GM12878 (cell line): ENCODE data around the gene NAV2. TPM values are rescaled to one million over a fixed set of nuclear protein-coding genes. Genes with fewer than 3 reads are reported as not detected.

Source experiments
- ATF3 ChIP-seq: IDR thresholded peaks from 2 replicates; pipeline ENCODE4 v1.6.1; 2011; ENCODE audit warnings: low read depth, mild to moderate bottlenecking, low read length, moderate library complexity, borderline replicate concordance; ENCODE audit errors: extremely low read depth
- CBX5 ChIP-seq: sonication (generic); IDR thresholded peaks from 2 replicates; pipeline ENCODE4 v1.6.1; 2016; ENCODE audit warnings: low read depth, moderate library complexity, mild to moderate bottlenecking, inconsistent platforms
- GABPA ChIP-seq: IDR thresholded peaks from 2 replicates; pipeline ENCODE4 v1.6.1; 2014; ENCODE audit warnings: antibody characterized with exemption, low read depth, mild to moderate bottlenecking, inconsistent platforms
- SRF ChIP-seq, 2 experiments: IDR thresholded peaks; 2 replicates each; pipeline ENCODE4 v1.6.1; 2011; ENCODE audit warnings: low read depth in 2 of 2, low read length in 2 of 2, mild to moderate bottlenecking in 1 of 2, moderate library complexity in 1 of 2
- USF2 ChIP-seq: IDR thresholded peaks from 2 replicates; pipeline ENCODE4 v1.6.1; 2011; ENCODE audit warnings: low read depth, low read length, improper control_type of control experiment, borderline replicate concordance
- WRNIP1 ChIP-seq: IDR thresholded peaks from 2 replicates; pipeline ENCODE4 v1.6.1; 2011; ENCODE audit warnings: low read depth, low read length, improper control_type of control experiment, borderline replicate concordance
- YBX1 ChIP-seq: fragments of 450-650 bp; IDR thresholded peaks from 2 replicates; pipeline ENCODE4 v1.6.1; 2016; ENCODE audit warnings: antibody characterized with exemption
- ZBTB4 ChIP-seq: fragments of 450-650 bp; formaldehyde crosslinking; IDR thresholded peaks from 2 replicates; pipeline ENCODE4 v1.4.0; 2022; ENCODE audit warnings: mild to moderate bottlenecking, moderate library complexity
- ZNF24 ChIP-seq: fragments of 450-650 bp; IDR thresholded peaks from 2 replicates; pipeline ENCODE4 v1.6.1; 2017; ENCODE audit warnings: antibody characterized with exemption, mild to moderate bottlenecking
- ZNF592 ChIP-seq: fragments of 450-650 bp; IDR thresholded peaks from 2 replicates; pipeline ENCODE4 v1.6.1; 2017; ENCODE audit warnings: mild to moderate bottlenecking, moderate library complexity
- polyA plus RNA-seq, 11 experiments: library from polyadenylated mRNA; depleted of rRNA in 4 of 11; unstranded in 6 of 11; stranded (reverse) in 5 of 11; fragments of >200 nt; fragmentation: Nextera tagmentation in 4 of 11; fragmentation: Illumina TruSeq in 1 of 11; extraction: Ambion mirVana in 4 of 11; extraction: Trizol in 1 of 11; gene quantifications; 1 replicate in 1 of 11; 2 replicates in 10 of 11; pipeline versions ENCODE4 v1.2.1 to v1.2.3, GENCODE V29; 2011 to 2016; ENCODE audit warnings: inconsistent platforms in 2 of 11, missing spikeins in 2 of 11, low read depth in 1 of 11
- total RNA-seq, 4 experiments: library from RNA; depleted of rRNA in 3 of 4; stranded (reverse); fragments of >200 nt in 3 of 4; fragmentation: Illumina TruSeq in 1 of 4; extraction: Trizol in 1 of 4; gene quantifications; 2 replicates each; pipeline versions ENCODE4 v1.2.1 to v1.2.3, GENCODE V29; 2013 to 2021

Gene NAV2
- total and polyA plus RNA-seq, 10 of the 15 experiments (the other 5 are each of a cell fraction or from before 2014, with no cell fraction given): 0.35 to 6.1 (median 1.1) TPM

GRCh38 chr11:19775622-19776021 lies 63.0 kb downstream of the NAV2 start (continued):
- no peak for TF ChIP-seq ZBTB4 (CRISPR knock-in tag)
- no peak for TF ChIP-seq WRNIP1
- no peak for TF ChIP-seq GABPA
- TF ChIP-seq ATF3: no peak
- no peak for TF ChIP-seq ZNF592
- no peak for TF ChIP-seq USF2
- TF ChIP-seq CBX5: no peak
- no peak for TF ChIP-seq YBX1
- TF ChIP-seq ZNF24: no peak
- no peak for TF ChIP-seq SRF (IDR thresholded peaks at IDR 0.05; ENCODE audit: low read depth in 2 of 2, low read length in 2 of 2)
- TF ChIP-seq, all 136 proteins: peak for 0
